SIG-M5 treated with dmso at 0.1 percent for 504 hours (cell line): ENCODE results near the gene KLRC3.
"Not testable (repeated sequence)": the region's sequence is repeated elsewhere in the genome, so short reads cannot be mapped to it uniquely, and the experiment has no call there.

ENCODE experiments used
- DNase-seq: peaks from one replicate; lab custom pipeline; 2025; ENCODE audit not compliant: unreplicated experiment; lab: John Stamatoyannopoulos, UW

The KLRC3 gene

DNA sequence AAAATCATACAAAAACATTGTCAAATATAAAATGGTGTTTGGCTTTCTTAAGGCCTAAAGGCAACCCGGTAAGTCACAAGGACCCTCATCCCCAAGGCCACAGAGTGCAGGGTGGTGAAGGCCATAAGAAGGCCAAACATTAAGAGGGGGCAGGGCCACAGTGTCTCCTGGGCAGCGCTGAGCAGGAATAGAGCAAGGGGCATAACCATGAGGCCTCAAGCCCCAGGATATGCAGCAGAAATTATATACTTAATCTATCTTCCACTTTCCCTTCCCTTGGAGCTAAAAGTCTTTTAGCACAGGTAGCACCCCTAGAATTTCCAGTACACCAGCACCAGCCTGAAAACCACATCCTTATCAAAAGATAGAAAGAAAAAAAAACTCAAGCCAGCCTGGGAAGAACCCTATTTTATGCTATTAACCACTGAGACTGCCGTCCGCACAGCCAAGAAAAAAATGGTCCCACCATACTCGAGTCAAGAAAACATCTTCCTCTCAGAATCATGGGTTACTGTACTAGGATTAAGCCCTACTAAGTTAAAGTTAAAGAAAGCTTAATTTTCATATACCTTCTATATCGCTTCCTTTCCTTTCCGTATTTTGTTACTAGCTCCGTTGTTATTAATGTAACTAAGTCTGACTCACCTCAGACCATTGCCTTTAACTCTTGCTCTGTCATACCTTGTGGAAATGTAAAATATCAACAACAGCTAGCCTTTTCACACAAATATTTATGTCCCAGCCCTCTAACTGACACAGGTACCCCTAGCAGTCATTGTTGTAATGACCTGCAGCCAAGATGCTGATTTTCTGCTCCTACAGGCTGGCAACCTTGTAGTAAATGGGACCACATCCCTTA lies 50.6 kb downstream of the KLRC3 start:
- no peak for DNase-seq

DNA sequence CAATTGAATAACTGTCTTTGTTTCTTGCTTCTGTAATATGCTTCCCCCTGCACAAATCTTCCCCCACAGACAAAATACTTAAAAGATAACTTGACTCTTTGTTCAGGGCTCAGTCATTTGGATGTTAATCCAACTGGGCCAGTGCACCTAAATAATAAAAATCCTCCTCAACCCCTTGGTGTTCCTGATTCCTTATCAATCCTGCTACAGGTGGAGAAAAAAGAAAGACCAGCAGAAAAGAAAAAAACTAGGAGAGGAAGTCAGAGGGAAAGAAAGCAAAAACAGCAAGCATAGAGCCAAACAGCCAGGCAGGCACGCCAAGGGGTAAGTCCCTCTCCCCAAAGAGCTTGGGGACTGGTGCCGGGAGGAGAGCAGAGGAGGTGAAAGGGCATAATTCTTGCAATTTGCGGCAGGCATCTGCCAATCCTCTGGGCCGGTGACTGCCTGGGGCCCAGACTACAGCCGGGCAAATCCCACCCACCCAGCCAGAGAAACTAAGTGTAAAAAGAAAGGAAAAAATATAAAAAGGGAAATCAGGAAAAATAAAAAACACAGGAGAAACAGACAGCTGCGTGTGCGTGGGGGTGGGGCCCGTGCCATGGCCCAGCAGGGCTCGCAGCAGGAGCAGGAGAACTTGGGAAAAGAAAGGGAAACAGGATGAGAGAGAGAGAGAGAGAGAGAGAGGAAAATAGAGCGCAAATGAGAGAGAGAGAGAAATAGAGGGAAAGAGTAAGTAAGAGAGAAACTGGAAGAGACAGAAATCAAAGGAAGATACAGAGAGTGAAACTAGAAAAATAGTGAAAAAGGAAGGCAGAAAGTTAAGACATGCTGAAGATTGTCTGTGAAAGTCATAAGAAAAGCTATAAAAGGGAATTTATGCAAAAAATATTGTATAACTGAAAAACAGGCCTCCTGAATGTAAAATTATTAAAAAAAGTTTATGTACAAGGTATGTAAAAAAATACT lies 51.9 kb downstream of the KLRC3 start:
- DNase-seq, result peak; percentile 21

GRCh38 chr12:10367714-10368113 lies 52.7 kb downstream of the KLRC3 start:
- not testable (repeated sequence) for DNase-seq

- DNase-seq, result peak; percentile 73
These were observed 53.5 kb downstream of the KLRC3 start for GRCh38 chr12:10366875-10367274.

- DNase-seq, result peak; percentile 38
These were observed 54.5 kb downstream of the KLRC3 start for GRCh38 chr12:10365696-10366405.

- DNase-seq, result peak; percentile 81
These were observed 55.4 kb downstream of the KLRC3 start for GRCh38 chr12:10364815-10365622.

DNA sequence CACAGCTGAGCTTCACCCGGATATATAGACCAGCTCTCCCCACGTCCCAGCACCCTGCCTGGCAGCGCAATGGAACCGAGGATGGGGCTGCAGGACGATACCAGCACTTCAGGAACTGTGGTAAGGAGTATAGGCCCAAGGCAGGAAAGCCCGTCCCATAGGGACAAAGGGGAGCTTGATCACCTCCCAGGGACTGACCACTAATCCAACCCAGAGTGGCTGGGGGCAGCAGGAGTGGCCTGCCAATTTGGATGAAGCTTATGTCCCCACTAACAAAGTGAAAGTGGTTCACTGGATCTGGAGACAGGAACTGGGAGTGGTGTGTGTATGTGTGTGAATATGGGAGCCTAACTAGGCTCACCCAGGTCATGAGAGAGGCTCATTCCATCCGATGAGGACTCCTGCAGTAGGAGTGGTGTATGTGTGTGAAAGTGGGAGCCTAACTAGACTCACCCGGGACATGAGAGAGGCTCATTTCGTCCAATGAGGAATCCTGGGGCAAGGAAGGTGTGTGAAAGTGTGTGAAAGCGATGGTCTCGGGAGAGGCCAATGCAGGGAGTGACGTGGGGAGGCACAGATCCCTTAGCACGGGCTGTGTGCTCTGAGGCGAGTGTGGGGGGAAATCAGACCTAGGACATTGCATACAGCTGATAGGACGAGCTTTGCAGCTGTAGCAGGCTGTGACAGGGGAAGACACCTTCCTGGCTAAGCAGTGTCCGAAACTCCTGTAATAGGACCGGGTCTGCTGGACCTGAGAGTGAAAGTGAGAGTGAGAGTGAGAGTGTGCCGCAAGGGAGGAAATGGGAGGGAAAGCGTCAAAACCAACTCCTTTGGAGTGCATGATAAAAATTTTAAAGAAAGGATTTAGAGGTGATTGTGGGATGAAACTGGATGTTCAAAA lies 56.2 kb downstream of the KLRC3 start:
- DNase-seq, result peak; percentile 30

GRCh38 chr12:10363658-10363913 lies 56.8 kb downstream of the KLRC3 start:
- no peak for DNase-seq

DNA sequence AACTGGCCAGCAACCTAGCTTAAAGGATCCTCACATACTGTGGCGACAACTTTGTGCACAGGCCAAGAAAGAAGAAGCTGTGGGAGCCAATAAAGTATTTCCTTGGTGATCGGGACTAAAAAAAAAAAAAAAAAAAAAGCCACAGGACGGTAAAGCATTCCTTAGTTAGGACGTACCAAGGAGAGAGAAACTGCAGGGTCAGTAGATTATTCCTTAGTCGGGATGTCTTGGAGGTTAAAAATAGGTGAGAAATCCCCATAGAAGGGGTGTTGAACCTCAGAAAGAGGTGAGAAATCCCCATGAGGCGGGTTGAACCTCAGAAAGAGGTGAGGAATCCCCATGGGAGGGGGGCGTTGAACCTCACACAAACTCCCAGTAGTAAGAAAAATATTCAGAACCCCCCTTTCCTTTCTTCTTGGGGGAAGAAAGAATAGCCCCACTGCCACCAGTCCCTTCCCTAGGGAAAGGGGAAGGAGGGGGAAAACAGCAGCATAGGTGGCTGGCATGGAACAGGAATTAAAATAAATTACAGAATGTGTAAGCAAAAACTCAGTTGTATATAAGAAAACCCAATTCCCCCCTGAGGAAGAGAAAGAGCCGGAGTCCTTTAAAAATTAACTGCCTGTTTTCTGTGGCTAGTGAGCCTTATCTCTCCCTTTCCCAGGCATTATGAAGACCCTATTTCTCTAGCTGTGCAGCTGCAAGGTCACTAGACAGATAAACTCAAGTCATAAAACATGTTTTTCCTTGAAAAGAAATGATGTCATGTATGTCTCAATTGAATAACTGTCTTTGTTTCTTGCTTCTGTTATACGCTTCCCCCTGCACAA lies 57.4 kb downstream of the KLRC3 start:
- DNase-seq, result no peak

DNA sequence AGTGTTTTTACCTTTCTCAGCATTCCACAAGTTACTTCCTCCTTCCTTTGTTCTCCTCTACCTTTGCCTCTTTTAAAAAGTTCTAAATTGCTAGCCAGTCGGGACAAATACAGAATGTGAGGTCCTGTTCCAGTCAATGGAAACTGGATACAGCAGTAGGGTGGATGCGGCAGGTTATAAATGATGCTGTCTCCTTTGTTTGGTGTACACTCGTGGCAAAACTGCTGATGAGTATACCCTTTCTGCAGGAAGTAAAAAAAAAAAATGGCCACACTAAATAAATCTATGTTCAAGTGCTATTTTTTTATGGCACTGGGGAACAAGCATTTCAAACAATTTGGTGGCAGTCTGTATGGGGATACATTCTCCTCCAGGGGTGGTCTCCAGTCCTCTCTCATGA lies 58.1 kb downstream of the KLRC3 start:
- DNase-seq, result no peak
